ENCODE results near the gene CLPX. TPM values are rescaled to one million over a fixed set of nuclear protein-coding genes. Genes with fewer than 3 reads are reported as not detected.

The CLPX gene
- total and polyA plus RNA-seq, 7 donors, result 24.4 to 87.2 (median 53.7) TPM

- H3K4me1 ChIP-seq, result peaks cover 18% of the 10 kb centered on the region
- intact Hi-C loops (cut with DNase I), result no loop called here
These were observed 27.0 kb upstream of the CLPX start for GRCh38 chr15:65212097-65212496.

GRCh38 chr15:65211482-65211982 is 26.4 kb upstream of the CLPX start:
- intact Hi-C loops (cut with DNase I), result no loop called here
- DNase-seq, result peak; percentile 66 to 86
- Histone ChIP-seq H3K36me3 (ENCODE audit: insufficient read depth in 1 of 2, low read depth in 1 of 2) (no peaks in the 10 kb centered on the region), H3K4me3 (peak overlapping the region; percentile 41), H3K9me3 (no peaks in the 10 kb centered on the region), H3K27me3 (ENCODE audit: insufficient read depth in 3 of 3, low read length in 2 of 3) (no peaks in the 10 kb centered on the region), H3K27ac (peak overlapping the region; percentile 53), H3K4me1 (peaks cover 18% of the 10 kb centered on the region)
- 14 to 24% (median 16%) methylated on average over 5 to 6 of the region's 6 CpGs for WGBS, 3 donors
- peak; percentile 54 to 90 (median 84) for ATAC-seq
- no peak for TF ChIP-seq CTCF (IDR thresholded peaks at IDR 0.05)

More at GRCh38 chr15:65212097-65212496, 27.0 kb upstream of the CLPX start:
- ATAC-seq (peak in 3 of 4 donors; percentile 30 to 37 (median 32)), DNase-seq (no peak)
- no peak overlapping the region for H3K4me3 ChIP-seq
- TF ChIP-seq CTCF (IDR thresholded peaks at IDR 0.05), result peak; percentile 18
- no peaks in the 10 kb centered on the region for H3K9me3 ChIP-seq
- H3K36me3 ChIP-seq (ENCODE audit: insufficient read depth in 1 of 2, low read depth in 1 of 2), result no peaks in the 10 kb centered on the region
- 70 to 74% (median 70%) methylated on average over 5 of the region's 5 CpGs for WGBS, 3 donors
- H3K27me3 ChIP-seq (ENCODE audit: insufficient read depth in 3 of 3, low read length in 2 of 3), result no peaks in the 10 kb centered on the region
- peak overlapping the region; percentile 53 for H3K27ac ChIP-seq

GRCh38 chr15:65210770-65211481 is 25.8 kb upstream of the CLPX start, which contains the start of gene CILP:
Gene CILP (minus strand): TSS chr15:65211473. CDS start chr15:65209755, 1,718 bp downstream.
- ATAC-seq (no peak), DNase-seq (no peak)
- Histone ChIP-seq H3K4me1 (peaks cover 18% of the 10 kb centered on the region), H3K4me3 (peak within 1 kb of the TSS; percentile 41), H3K9me3 (no peaks in the 10 kb centered on the region), H3K27me3 (ENCODE audit: insufficient read depth in 3 of 3, low read length in 2 of 3) (no peaks in the 10 kb centered on the region), H3K27ac (peak within 1 kb of the TSS; percentile 53), H3K36me3 (ENCODE audit: insufficient read depth in 1 of 2, low read depth in 1 of 2) (no peaks in the 10 kb centered on the region)
- TF ChIP-seq CTCF (IDR thresholded peaks at IDR 0.05), result no peak
- intact Hi-C loops (cut with DNase I), result no loop called here
- WGBS, 3 donors, result 51 to 59% (median 53%) methylated on average over 7 to 8 of the region's 8 CpGs

- peaks cover 18% of the 10 kb centered on the region for H3K4me1 ChIP-seq
- no peak overlapping the region for H3K27ac ChIP-seq
- no peaks in the 10 kb centered on the region for H3K27me3 ChIP-seq (ENCODE audit: insufficient read depth in 3 of 3, low read length in 2 of 3)
- no peak for ATAC-seq
- H3K9me3 ChIP-seq, result no peaks in the 10 kb centered on the region
- H3K36me3 ChIP-seq (ENCODE audit: insufficient read depth in 1 of 2, low read depth in 1 of 2), result no peaks in the 10 kb centered on the region
- intact Hi-C loops (cut with DNase I), result no loop called here
- peak overlapping the region; percentile 41 for H3K4me3 ChIP-seq
- no peak for TF ChIP-seq CTCF (IDR thresholded peaks at IDR 0.05)
- WGBS, 3 donors, result 66 to 69% (median 67%) methylated on average over 17 of the region's 17 CpGs
- peak in 1 of 2 donors; percentile 28 for DNase-seq
These were observed 24.8 kb upstream of the CLPX start for GRCh38 chr15:65209701-65210643.
